Upper lobe of left lung (tissue), 4 donors: Measurements from ENCODE around the gene NCBP1.

Source experiments
- CTCF ChIP-seq, 6 experiments: fragments of 450-650 bp in 4 of 6; fragments of 200-600 bp in 2 of 6; sonication (generic) in 2 of 6; IDR thresholded peaks; one replicate each; pipeline ENCODE4 v1.5.1; 2016 to 2019; ENCODE audit warnings: antibody characterized with exemption in 6 of 6
- POLR2A ChIP-seq, 4 donors: fragments of 450-650 bp; IDR thresholded peaks; one replicate each; pipeline ENCODE4 v1.5.1; 2016 to 2017; ENCODE audit warnings: antibody characterized with exemption in 4 of 4, mild to moderate bottlenecking in 2 of 4
- POLR2AphosphoS5 ChIP-seq, 2 donors: sonication (generic); formaldehyde crosslinking; IDR thresholded peaks; one replicate each; pipeline ENCODE4 v1.5.1; 2017; ENCODE audit warnings: antibody characterized with exemption in 2 of 2

GRCh38 chr9:97665742-97666141 lies 32.1 kb downstream of the NCBP1 start:
- TF ChIP-seq CTCF (IDR thresholded peaks at IDR 0.05), result no peak
- TF ChIP-seq POLR2AphosphoS5 (IDR thresholded peaks at IDR 0.05), result no peak
- no peak for TF ChIP-seq POLR2A (IDR thresholded peaks at IDR 0.05)
